Trophoblast cell (in vitro differentiated cells and primary cell): ENCODE measurements around the gene DLD.
"Not testable (repeated sequence)": the region's sequence is repeated elsewhere in the genome, so short reads cannot be mapped to it uniquely, and the experiment has no call there.

Experiments
- DNase-seq, 2 donors: peaks; one replicate each; pipeline ENCODE4 v3.0.0-alpha.2; 2016
- H2AFZ ChIP-seq: 2 replicates; pipeline ENCODE4 v1.6.1; 2013; ENCODE audit warnings: low read length, moderate library complexity, mild to moderate bottlenecking; ENCODE audit not compliant: insufficient read depth, poor library complexity
- H2AK5ac ChIP-seq: 2 replicates; pipeline ENCODE4 v1.6.1; 2013; ENCODE audit warnings: mild to moderate bottlenecking, low read length
- H2BK120ac ChIP-seq: 2 replicates; pipeline ENCODE4 v1.6.1; 2013; ENCODE audit warnings: low read length, mild to moderate bottlenecking, moderate library complexity; ENCODE audit not compliant: insufficient read depth, poor library complexity
- H2BK12ac ChIP-seq: 2 replicates; pipeline ENCODE4 v1.6.1; 2013; ENCODE audit warnings: mild to moderate bottlenecking, low read length, moderate library complexity
- H2BK5ac ChIP-seq: 2 replicates; pipeline ENCODE4 v1.6.1; 2013; ENCODE audit warnings: low read length, low read depth, moderate library complexity, mild to moderate bottlenecking; ENCODE audit not compliant: poor library complexity
- H3K14ac ChIP-seq: 2 replicates; pipeline ENCODE4 v1.6.1; 2013; ENCODE audit warnings: mild to moderate bottlenecking, low read length
- H3K18ac ChIP-seq: 2 replicates; pipeline ENCODE4 v1.6.1; 2013; ENCODE audit warnings: mild to moderate bottlenecking, low read length
- H3K23ac ChIP-seq: 2 replicates; pipeline ENCODE4 v1.6.1; 2013; ENCODE audit warnings: low read length
- H3K27ac ChIP-seq: 2 replicates; pipeline ENCODE4 v1.5.1; 2013; ENCODE audit warnings: low read depth, mild to moderate bottlenecking, inconsistent platforms, low read length, moderate library complexity
- H3K27me3 ChIP-seq: 2 replicates; pipeline ENCODE4 v1.6.1; 2013; ENCODE audit warnings: inconsistent platforms, mild to moderate bottlenecking, low read length, moderate library complexity; ENCODE audit not compliant: insufficient read depth
- H3K36me3 ChIP-seq, 2 experiments: 1 replicate in 1 of 2; 2 replicates in 1 of 2; pipeline ENCODE4 v1.6.1; 2013; ENCODE audit warnings: low read length in 2 of 2, mild to moderate bottlenecking in 2 of 2, moderate library complexity in 1 of 2; ENCODE audit not compliant: insufficient read depth in 2 of 2, control insufficient read depth in 1 of 2
- H3K4ac ChIP-seq: 2 replicates; pipeline ENCODE4 v1.6.1; 2013; ENCODE audit warnings: low read depth, mild to moderate bottlenecking, low read length, moderate library complexity
- H3K4me1 ChIP-seq, 2 experiments: 1 replicate in 1 of 2; 2 replicates in 1 of 2; pipeline ENCODE4 v1.6.1; 2013; ENCODE audit warnings: low read length in 2 of 2, mild to moderate bottlenecking in 2 of 2, moderate library complexity in 1 of 2; ENCODE audit not compliant: insufficient read depth in 2 of 2, control insufficient read depth in 1 of 2
- H3K4me2 ChIP-seq: 2 replicates; pipeline ENCODE4 v1.6.1; 2013; ENCODE audit warnings: inconsistent platforms, mild to moderate bottlenecking, low read length, moderate library complexity
- H3K4me3 ChIP-seq: 2 replicates; pipeline ENCODE4 v1.5.1; 2013; ENCODE audit warnings: mild to moderate bottlenecking, low read depth, low read length, inconsistent platforms
- H3K79me1 ChIP-seq: one replicate; pipeline ENCODE4 v1.6.1; 2013; ENCODE audit warnings: low read length
- H3K79me2 ChIP-seq: 2 replicates; pipeline ENCODE4 v1.6.1; 2013; ENCODE audit warnings: low read length, mild to moderate bottlenecking; ENCODE audit not compliant: control insufficient read depth, insufficient read depth, poor library complexity
- H3K9ac ChIP-seq: 2 replicates; pipeline ENCODE4 v1.6.1; 2013; ENCODE audit warnings: mild to moderate bottlenecking, low read length
- H3K9me3 ChIP-seq: 2 replicates; pipeline ENCODE4 v1.6.1; 2013; ENCODE audit warnings: low read depth, mild to moderate bottlenecking, control low read depth, inconsistent platforms, low read length; ENCODE audit not compliant: insufficient read depth
- H4K12ac ChIP-seq: 2 replicates; pipeline ENCODE4 v1.6.1; 2013; ENCODE audit warnings: low read depth, mild to moderate bottlenecking, low read length, moderate library complexity
- H4K8ac ChIP-seq: 2 replicates; pipeline ENCODE4 v1.6.1; 2013; ENCODE audit warnings: low read depth, mild to moderate bottlenecking, low read length, moderate library complexity
- H4K91ac ChIP-seq: one replicate; pipeline ENCODE4 v1.6.1; 2013; ENCODE audit warnings: low read depth, mild to moderate bottlenecking, low read length, moderate library complexity
- WGBS: extraction: QIAGEN DNeasy Blood & Tissue Kit; methylation state at CpG from one replicate; pipeline ENCODE4 v1.1.7; 2013; ENCODE audit warnings: missing lambda C conversion rate; ENCODE audit not compliant: insufficient read length, insufficient coverage; ENCODE audit errors: extremely low coverage; 5-methylcytosine and 5-hydroxymethylcytosine counted together

DLD gene

GRCh38 chr7:107889992-107890391, 991 bp upstream of the DLD start:
- no CpG with 5 or more reads among the region's 3 CpGs for WGBS
- Histone ChIP-seq H2BK12ac (no peak overlapping the region), H2BK5ac (no peak overlapping the region), H3K4ac (no peak overlapping the region), H4K91ac (no peak overlapping the region), H3K9me3 (no peaks in the 10 kb centered on the region), H3K27ac (no peak overlapping the region), H3K23ac (no peak overlapping the region), H3K4me1 (peaks cover 0 to 8% of the 10 kb centered on the region in 2 experiments), H3K79me1 (peaks cover 5% of the 10 kb centered on the region), H3K27me3 (no peaks in the 10 kb centered on the region), H4K8ac (peak overlapping the region; percentile 22), H3K4me2 (no peak overlapping the region), H3K14ac (no peak overlapping the region), H3K18ac (no peak overlapping the region), H3K36me3 (peaks cover 0 to 4% of the 10 kb centered on the region in 2 experiments), H2AK5ac (no peak overlapping the region), H3K9ac (no peak overlapping the region), H2BK120ac (no peak overlapping the region), H2AFZ (no peak overlapping the region), H3K4me3 (no peak overlapping the region), H4K12ac (no peak overlapping the region), H3K79me2 (peaks cover 4% of the 10 kb centered on the region)
- DNase-seq: no peak

- H3K4me3 ChIP-seq: peak overlapping the region; percentile 91
- no peak overlapping the region for H2AK5ac ChIP-seq
- no peak overlapping the region for H2BK120ac ChIP-seq
- no peak overlapping the region for H3K18ac ChIP-seq
- no peak overlapping the region for H2BK5ac ChIP-seq
- no peak overlapping the region for H3K4ac ChIP-seq
- H4K12ac ChIP-seq: no peak overlapping the region
- no peak overlapping the region for H3K9ac ChIP-seq
- H3K79me2 ChIP-seq: peaks cover 4% of the 10 kb centered on the region
- peaks cover 0 to 8% of the 10 kb centered on the region in 2 experiments for H3K4me1 ChIP-seq
- no peaks in the 10 kb centered on the region for H3K9me3 ChIP-seq
- peaks cover 0 to 4% of the 10 kb centered on the region in 2 experiments for H3K36me3 ChIP-seq
- WGBS: no CpG with 5 or more reads among the region's 7 CpGs
- no peak overlapping the region for H4K91ac ChIP-seq
- no peak overlapping the region for H3K14ac ChIP-seq
- H3K27ac ChIP-seq: no peak overlapping the region
- no peak overlapping the region for H3K23ac ChIP-seq
- peak overlapping the region; percentile 40 for H2AFZ ChIP-seq
- peak overlapping the region; percentile 72 for H4K8ac ChIP-seq
- H3K27me3 ChIP-seq: no peaks in the 10 kb centered on the region
- peaks cover 5% of the 10 kb centered on the region for H3K79me1 ChIP-seq
- H2BK12ac ChIP-seq: no peak overlapping the region
- H3K4me2 ChIP-seq: peak overlapping the region; percentile 64
- no peak for DNase-seq
Measured at GRCh38 chr7:107890493-107890961, 456 bp upstream of the DLD start.

- Histone ChIP-seq H4K91ac (no peak overlapping the region), H3K27me3 (no peaks in the 10 kb centered on the region), H3K4me1 (peaks cover 0 to 8% of the 10 kb centered on the region in 2 experiments), H4K8ac (peak overlapping the region; percentile 72), H2AK5ac (no peak overlapping the region), H3K9ac (peak overlapping the region; percentile 92), H3K79me2 (peaks cover 4% of the 10 kb centered on the region), H3K9me3 (no peaks in the 10 kb centered on the region), H3K18ac (peak overlapping the region; percentile 92), H2BK120ac (no peak overlapping the region), H3K79me1 (peaks cover 5% of the 10 kb centered on the region), H3K4me3 (peak overlapping the region; percentile 91), H4K12ac (no peak overlapping the region), H3K27ac (peak overlapping the region; percentile 77), H3K23ac (no peak overlapping the region), H2AFZ (peak overlapping the region; percentile 41), H3K4ac (no peak overlapping the region), H2BK12ac (no peak overlapping the region), H3K4me2 (peak overlapping the region; percentile 64), H2BK5ac (no peak overlapping the region), H3K36me3 (peaks cover 0 to 8% of the 10 kb centered on the region in 2 experiments), H3K14ac (peak overlapping the region; percentile 71)
- DNase-seq: peak in 1 of 2 donors; percentile 17
- WGBS: no CpG with 5 or more reads among the region's 9 CpGs
Measured at GRCh38 chr7:107891636-107892366, 818 bp downstream of the DLD start.

- not testable (repeated sequence) for H2BK120ac ChIP-seq, H3K14ac ChIP-seq, H3K4me1 ChIP-seq, H2BK12ac ChIP-seq, H3K23ac ChIP-seq, H3K79me1 ChIP-seq, H3K4me2 ChIP-seq, H2BK5ac ChIP-seq, DNase-seq, H3K36me3 ChIP-seq, H2AFZ ChIP-seq, H4K91ac ChIP-seq, H2AK5ac ChIP-seq, H3K79me2 ChIP-seq, H3K27ac ChIP-seq, H4K12ac ChIP-seq, H3K18ac ChIP-seq, H3K4me3 ChIP-seq, H3K9ac ChIP-seq, H4K8ac ChIP-seq, H3K27me3 ChIP-seq, H3K4ac ChIP-seq, H3K9me3 ChIP-seq
- WGBS: no CpG with 5 or more reads among the region's 8 CpGs
Measured at GRCh38 chr7:107892367-107892741, 1.4 kb downstream of the DLD start.
